Right lobe of liver (tissue), 4 donors: ENCODE data around the gene KAT2B.

ENCODE experiments used
- CTCF ChIP-seq, 4 donors: fragments of 200-600 bp in 3 of 4; fragments of 450-650 bp in 1 of 4; IDR thresholded peaks; one replicate each; pipeline versions ENCODE4 v1.5.1 to v1.8.0; 2016 to 2022; ENCODE audit warnings: antibody characterized with exemption in 4 of 4, mild to moderate bottlenecking in 2 of 4
- POLR2A ChIP-seq: fragments of 450-650 bp; IDR thresholded peaks from one replicate; pipeline ENCODE4 v1.6.1; 2017; ENCODE audit warnings: antibody characterized with exemption, mild to moderate bottlenecking
- donor health status: DM: no; HTN: no; CAD: no.
- donor health status: DM: no; HTN: no; CAD: no.
- donor health status: DM: no; HTN: yes; CAD: no.

GRCh38 chr3:20051123-20051806, 11.0 kb downstream of the KAT2B start:
- TF ChIP-seq CTCF (IDR thresholded peaks at IDR 0.05) (no peak), POLR2A (no peak)
